ENCODE results near the gene BRSK1. TPM values are rescaled to one million over a fixed set of nuclear protein-coding genes. Genes with fewer than 3 reads are reported as not detected.

The BRSK1 gene
- total and polyA plus RNA-seq, 2 of the 8 experiments (the other 6 are each of a cell fraction or from before 2014, with no cell fraction given) = 27.6 to 32.7 TPM

GRCh38 chr19:55352040-55352439, 68.2 kb downstream of the BRSK1 start (continued):
- TF ChIP-seq POLR2AphosphoS5 (IDR thresholded peaks at IDR 0.05; ENCODE audit: low read depth, low read length) (no peak; the same call in 1 of the 2 replicates), CTCF (IDR thresholded peaks at IDR 0.05; ENCODE audit: control extremely low read depth in 1 of 3, insufficient read depth in 1 of 3, low read depth in 1 of 3, low read length in 3 of 3) (no peak)
